CD4-positive, alpha-beta T cell treated with Interleukin-6 at 100 ng/mL for 8 hours (primary cell): Measurements from ENCODE around the gene NME9.
"Not testable (repeated sequence)": the region's sequence is repeated elsewhere in the genome, so short reads cannot be mapped to it uniquely, and the experiment has no call there.

Source experiments
- DNase-seq: peaks from one replicate; pipeline ENCODE4 v3.0.0-alpha.2; 2020; ENCODE audit warnings: mixed read lengths, low spot score

NME9 gene, protein sequence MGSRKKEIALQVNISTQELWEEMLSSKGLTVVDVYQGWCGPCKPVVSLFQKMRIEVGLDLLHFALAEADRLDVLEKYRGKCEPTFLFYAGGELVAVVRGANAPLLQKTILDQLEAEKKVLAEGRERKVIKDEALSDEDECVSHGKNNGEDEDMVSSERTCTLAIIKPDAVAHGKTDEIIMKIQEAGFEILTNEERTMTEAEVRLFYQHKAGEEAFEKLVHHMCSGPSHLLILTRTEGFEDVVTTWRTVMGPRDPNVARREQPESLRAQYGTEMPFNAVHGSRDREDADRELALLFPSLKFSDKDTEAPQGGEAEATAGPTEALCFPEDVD

DNA sequence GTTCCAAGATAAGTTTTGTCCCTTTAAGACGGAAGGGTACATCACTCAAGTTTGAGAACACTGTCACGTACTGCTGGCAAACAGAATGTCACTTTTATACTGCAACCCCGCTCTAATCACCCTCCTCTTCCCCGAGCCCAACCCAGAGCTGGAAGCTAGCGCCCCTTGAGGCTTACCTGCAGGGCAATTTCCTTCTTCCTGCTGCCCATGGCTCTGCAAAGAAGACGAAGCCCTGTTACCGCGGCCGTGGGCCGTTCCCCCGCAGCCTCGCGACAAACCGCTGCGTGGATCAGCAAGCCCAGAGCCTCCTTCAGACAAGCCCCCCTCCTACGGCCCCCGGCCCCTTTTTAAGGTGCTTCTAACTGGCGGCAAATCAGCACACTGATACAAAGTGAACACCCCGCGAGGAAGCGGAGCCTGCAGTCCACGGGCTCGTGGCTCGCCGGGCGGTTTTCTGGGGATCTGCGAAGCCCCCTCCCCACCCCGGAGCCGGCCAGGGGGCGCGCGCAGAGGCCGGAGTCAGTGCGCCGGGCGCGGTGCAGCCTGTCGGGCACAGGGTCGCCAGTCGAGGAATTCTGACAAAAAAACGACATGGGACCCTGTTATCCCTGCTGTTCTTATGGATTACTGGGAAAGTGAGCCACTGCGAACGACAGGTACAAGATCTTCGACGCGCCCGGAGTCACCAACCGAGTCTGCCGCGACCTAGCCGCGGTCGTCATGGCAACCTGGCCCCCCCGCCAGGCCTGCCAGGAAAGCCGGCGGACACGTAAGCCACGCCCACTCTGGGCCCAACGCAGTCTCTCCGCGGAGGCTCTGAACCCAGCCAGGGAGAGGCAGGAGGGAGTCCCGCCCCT is at the start of gene NME9:
TSS of gene NME9 (minus strand) at position 725 of the 857 bp plus-strand sequence. CDS start at position 209, 516 bp downstream.
- peak; percentile 95 for DNase-seq

DNA sequence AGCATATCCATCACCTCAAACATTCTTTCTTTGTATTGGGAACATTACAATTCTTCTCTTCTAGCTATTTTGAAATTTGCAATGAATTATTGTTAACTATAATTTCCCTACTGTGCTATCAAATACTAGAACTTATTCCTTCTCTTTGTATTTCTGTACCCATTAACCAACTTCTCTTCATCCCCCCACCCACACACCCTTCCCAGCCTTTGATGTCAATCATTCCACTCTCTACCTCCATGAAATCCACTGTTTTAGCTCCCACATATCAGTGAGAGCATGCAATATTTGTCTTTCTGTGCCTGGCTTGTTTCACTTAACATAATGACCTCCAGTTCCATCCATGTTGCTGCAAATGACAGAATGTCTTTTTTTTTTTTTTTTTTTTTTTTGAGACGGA is 49.3 kb upstream of the NME9 start:
- no peak for DNase-seq

DNA sequence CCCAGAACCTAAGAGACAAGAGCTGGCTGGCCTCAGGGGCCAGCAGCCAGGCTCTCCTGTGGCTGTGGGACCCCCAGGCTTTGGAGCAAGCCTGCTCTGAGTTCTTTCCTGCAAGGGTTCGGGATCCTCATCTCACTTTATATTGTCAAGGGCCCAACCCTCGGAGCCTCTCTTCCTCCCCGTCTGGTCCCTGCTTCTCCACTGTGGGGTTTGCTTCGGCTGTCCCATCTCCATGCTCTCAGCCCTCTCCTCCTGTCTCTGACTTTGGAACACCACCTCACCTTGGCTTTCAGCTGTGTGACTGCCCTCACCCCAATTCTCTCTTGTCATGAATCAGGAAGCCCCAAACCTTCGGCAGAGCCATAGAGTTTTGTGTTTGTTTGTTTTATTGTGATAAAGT is 48.7 kb upstream of the NME9 start:
- no peak for DNase-seq

DNA sequence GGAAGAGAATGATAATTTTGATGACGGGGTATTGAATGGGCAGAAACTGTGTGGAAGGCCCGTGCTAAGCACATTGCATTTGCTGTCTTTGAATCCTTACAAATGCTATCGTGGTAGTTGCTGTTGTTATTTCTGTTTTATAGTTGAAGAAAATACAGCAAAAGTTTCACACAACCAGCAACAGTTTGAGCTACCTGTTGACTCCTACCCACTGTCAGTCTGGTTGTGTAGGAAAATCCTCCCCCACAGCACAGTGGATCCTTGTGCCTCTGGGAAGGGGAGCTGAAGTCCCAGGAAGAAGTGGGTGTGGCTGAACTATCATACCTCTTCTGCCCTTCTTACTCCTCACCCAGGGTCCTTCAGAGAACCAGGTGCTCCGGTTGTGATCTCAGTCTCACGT is 48.2 kb upstream of the NME9 start:
- DNase-seq = no peak

DNA sequence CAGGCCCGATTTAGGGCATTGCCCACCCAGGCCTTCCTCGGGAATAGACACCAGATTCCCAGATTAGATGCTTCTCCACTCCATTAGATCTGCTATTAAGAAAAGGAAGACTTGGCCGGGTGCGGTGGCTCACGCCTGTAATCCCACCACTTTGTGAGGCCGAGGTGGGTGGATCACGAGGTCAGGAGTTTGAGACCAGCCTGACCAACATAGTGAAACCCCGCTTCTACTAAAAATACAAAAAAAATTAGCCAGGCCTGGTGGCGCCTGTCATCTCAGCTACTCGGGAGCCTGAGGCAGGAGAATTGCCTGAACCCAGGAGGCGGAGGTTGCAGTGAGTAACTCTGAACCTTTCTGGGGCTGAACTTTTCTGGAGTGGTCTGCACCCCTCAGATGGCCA is 47.6 kb upstream of the NME9 start:
- not testable (repeated sequence) for DNase-seq

DNA sequence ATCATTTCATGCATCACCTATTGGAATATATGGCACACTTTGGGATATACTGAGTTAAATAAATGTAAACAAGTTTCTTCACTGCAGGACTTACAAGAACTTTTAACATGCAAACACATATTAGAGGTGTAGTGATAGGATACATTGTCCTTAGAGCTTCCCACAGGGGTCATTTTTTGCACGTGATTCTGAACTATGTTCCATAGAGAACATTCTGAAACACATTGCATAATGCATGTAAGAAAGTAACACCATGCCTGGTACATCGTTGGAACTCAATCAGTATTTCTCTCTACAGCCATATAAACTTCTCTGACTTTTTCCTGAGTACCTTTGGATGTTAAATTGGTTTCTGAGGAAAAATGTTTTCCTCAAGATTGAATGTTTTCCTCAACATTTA is 47.0 kb upstream of the NME9 start:
- no peak for DNase-seq

DNA sequence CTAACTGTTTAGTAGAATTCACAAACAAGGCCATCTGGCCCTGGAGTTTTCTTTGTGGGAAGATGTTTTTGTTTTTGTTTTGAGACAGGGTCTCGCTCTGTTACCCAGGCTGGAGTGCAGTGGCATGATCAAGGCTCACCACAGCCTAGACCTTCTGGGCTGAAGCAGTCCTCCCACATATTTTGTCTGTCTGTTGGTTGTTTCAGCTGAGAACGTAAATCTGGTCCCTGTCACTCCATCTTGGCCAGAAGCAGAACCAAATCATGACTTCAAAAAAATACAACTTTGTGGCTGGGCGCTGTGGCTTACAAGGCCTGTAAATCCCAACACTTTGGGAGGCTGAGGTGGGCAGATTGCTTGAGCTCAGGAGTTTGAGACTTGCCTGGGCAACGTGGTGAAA is 45.8 kb upstream of the NME9 start:
- DNase-seq = no peak

DNA sequence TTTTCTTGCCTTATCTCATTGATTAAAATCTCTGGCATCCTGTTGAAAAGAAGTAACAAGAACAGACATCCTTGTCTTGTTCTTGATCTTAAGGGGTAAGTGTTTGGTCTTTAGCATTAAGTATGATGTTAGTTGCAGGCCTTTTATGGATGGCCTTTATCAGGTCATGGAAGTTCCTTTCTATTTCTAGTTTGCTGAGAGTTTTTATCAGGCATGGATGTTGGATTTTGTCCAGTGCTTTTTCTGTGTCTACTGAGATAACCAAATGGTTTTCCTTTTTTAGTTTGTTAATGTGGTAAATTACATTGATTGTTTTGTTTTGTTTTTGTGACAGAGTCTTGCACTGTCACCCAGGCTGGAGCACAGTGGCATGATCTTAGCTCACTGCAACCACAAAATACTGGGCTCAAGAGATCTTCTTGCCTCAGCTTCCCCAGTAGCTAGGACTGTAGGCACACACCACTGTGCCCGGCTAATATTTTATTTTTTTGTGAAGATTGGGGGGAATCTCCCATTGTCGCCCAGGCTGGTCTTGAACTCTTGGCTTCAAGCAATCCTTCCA is 45.0 kb upstream of the NME9 start:
- no peak for DNase-seq

DNA sequence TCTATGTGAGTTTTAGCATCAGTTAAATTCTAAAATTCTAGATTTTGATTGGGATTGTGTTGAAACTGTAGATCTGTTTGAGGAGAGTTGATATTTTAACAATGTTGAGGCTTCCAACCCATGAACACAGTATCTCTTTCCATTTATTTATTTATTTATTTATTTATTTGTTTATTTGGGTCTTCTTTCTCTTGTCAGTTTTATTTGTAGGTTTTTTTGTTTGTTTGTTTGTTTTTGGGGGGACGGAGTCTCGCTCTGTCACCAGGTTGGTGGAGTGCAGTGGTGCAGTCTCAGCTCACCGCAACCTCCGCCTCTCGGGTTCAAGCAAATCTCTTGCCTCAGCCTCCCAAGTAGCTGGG is 44.1 kb upstream of the NME9 start:
- no peak for DNase-seq

DNA sequence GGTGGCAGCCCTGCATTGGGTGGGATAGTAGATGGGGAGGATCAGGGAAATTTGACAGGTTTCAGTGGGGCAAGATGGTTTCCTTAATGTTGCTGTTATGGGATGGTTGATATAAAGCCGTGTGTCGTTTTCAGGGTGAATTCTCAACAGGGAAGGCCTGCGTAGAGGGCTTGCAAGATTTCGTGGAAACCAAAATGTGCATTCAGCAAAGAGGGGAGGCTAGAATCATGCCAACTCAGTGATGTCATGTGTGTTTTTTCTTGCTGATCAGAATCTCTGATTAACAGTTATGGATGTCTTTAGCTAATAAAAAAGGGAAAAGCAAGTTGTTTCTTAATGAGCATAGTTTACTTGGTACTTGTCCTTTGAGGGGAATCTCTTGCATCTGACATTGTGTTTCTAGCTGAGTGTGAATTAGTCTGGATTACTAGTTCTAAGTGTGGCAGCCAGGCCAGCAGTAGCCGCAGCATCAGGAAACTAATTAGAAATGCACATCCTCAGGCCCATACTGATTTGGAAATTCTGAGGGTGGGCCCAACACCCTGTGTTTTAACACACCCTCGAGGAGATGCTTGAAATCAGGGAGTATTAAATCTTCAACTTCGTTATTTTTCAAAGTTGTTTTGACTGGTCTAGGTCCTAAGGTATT is 43.6 kb upstream of the NME9 start:
- no peak for DNase-seq

DNA sequence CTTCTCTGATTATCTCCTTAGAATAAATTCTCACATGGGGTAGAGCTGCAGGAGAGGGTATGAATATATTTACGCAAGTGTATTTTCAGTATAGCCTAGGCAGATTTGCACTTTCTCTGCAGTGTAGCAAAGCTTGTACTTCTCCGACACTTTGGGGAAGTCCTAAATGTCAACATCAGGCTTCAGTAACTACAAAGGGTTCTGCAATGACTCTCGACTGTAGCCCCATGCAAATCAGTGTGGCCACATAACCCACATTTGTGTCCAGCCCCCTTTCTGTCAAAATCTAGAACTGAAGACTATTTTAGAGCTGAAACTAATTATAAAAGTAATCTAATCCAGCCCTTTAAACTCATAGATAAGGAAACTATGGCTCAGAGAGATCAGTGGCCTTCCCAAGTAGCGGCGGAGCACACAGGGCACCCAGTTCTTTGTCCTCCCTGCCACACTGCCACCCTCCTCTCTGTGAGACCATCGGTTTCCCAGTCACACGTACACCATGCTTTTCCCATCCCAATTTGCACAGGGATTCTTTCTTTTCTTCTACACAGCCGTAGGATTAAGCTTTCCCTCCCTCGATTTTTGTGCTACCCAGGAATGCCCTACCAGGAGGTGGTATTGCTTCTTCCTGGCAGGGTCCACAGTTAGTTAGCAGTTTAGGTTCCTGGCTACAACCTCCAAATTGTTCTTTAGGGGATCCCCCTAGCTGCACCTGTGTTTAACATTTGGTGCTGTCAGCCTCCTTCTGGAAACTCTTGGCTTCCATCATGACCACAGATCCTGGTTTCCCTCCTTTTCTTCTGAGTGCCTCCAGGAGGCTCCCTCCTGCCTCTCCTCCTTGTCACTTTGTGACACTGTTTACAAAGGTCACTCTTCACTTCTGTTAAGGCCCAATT is 41.7 kb upstream of the NME9 start:
- DNase-seq = no peak

DNA sequence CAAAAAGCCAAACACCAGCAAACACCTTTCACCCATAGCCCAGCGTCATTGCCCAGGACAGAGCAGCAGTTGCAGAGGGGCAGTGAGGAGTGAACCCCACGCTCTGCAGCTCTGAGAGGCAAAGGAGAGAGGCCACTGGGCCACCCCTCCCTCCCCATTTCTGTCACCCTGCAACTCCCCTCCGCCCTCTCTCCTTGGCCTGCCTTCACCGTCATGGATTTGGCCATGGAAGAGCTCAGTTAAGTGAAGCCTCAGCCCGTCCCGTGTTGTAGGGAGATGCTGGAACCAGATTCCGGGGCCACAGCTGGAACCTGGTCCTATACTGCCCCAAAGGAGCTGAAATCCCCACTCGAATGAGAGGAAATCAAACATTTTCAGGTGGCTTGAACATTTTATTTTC is 40.7 kb upstream of the NME9 start:
- DNase-seq = no peak

DNA sequence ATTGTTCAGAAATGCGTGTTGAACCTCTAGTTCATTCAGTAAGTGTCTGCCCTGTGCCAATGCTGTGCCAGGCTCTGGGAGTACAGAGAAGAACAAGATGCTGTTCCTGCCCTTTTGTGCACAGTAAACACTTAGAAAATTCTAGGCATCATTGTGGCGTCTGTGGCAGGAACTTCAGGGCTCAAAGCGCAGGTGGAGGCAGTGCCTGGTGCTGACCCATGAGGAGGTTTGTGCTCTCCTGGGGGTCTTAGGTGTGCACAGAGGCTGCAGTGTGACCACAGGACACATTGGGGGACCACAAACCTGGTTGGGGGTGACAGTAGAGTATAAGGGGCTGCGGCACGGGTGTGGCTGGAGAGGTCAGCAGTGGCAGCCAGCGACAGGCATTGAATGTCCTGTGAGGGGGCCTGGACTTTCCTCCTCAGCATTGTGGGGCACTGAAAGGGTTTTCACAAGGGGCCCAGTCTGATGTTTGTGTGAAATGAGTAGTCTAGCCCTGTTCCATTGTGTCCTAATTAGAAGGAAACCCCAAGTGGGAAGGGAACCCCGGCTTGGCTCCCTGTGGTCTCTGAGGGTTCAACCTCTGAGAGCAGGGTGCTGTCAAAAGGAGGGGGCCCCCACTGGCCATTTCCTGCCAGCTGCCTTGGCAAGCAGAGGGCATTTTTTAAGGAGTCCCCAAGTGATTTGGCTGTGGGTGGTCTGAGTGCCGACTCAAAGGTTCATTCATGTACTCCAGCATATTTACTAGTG is 39.7 kb upstream of the NME9 start:
- DNase-seq = no peak

DNA sequence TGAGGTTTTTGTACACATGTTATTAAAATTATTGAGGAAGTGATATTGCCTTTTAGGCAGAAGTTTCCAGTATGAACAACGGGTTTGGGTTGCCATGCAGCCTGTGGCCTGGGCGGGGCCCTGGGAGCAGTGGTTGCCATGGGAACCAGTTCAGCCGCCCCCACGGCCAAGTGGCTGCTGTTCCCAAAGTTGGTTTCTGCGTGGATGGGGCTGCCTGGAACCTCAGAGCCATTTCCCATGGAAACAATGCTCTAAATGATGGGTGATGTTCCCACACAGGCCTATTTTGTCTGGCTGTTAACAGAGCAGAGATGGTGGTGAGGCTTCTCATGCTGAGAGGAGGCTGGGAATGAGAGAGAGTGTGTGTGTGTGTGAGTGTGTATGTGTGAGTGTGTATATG is 38.3 kb upstream of the NME9 start:
- DNase-seq = no peak

DNA sequence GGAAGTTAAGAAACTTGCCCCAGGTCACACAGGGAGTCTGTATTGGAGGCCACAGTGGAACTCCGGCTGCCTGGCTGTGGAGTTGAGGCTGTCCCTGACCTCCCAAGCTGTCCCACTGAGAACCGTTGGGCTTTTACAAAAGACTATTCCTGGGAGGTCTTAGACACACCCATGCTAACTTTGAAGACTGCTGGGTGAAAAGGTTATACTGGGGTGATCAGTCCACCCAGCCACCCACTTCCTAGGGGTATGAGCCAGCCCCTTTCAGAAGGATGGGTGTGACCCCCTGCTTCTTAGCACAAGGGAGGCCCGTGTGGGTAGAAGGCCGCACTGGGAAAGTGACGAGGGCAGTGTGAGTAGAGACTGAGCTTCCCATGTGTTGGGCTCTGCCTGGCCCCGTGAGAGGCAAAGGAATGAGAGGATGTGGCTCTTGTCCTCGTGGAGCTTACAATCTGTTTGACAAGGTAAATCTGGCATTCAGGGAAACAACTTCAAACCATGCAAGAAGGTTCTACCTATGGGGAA is 37.7 kb upstream of the NME9 start:
- no peak for DNase-seq

DNA sequence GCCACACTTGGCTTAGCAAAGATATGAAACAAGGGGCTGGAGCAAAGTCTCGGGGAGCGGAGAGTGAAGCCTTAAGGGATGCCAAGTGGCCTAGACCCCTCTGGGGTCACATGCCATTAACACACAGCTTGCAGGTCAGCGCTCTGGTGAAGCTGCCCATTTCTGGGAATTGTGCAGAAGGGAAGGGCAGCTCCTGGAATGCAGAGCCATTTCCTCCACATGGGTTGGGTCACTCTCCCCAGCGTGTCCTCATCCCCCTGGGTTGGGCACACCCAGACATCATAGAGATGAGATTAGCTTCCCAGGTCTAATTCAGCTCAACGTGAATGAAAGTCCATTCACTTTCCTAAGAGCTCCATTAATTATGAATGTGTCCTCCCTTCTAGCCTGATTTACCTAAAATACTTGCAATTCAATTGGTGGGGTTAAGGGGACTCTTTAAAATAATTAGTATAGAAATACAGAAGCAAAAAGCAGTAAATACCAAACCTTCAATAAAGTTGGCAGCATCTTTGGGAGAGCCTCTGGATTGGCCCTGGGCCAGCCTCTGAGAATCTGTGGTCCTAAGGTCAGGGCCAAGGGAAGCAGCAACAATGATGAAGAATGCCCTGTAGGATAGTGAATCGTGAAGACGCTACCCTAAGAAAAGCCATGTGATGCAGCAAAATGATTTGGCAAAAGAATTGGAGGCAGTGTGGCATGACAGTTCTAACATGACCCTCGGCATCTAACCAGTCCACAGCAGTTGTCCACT is 36.5 kb upstream of the NME9 start:
- no peak for DNase-seq

DNA sequence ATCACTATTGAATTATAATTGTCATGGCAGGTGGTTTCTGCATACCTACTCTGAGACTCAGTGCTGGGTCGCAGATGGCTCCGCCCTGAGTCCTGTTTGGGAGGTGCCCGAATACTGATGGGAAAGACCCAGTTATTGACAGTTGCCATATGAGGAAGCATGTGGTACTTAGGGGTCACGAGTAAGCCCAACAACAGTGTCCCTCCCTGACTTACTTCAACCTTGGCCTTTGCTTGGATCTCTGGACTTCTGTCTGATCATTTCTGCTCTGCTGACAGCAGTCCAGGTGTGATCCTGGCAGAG is 35.6 kb upstream of the NME9 start:
- no peak for DNase-seq

DNA sequence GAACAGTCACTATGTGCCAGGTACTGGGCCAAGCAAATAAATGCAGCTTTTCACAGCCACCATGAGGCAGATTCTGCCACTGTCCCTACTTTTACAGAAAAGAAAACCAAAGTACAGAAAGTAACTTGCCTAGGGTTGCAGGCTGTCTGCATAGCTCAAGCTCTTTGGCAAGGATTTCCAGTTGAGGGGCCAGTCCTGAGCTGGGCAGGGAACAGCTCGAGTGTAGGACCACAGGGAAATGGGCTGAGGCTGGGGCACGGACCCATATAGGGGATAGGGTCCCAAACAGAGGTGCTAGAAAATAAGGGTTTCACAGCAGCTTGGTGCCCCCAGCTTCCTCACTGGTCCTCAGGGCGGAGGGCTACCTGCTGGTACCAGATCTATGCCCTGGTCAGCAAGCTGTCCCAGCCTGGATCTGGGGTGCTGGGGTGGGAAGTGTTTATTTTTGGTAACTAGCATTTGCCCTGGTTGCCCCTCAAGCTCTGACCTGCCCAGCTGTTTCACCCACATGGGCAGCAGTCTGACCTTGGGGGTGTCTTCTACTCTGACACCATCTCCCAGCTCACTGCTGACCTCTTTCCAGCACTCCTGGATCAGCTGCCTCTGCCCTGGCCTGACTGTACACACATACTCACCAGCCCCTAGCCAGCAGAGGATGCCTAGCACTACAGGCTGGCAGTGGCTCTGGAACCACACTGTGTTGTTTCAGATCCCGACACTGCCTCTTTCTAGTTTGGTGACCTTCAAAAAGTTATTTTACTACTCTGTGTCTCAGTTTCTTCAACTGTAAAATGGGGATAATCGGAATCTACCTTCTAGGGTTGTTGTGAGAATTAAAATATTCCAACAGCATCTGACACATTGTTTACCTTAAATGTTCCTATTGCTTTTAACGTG is 35.0 kb upstream of the NME9 start:
- no peak for DNase-seq

DNA sequence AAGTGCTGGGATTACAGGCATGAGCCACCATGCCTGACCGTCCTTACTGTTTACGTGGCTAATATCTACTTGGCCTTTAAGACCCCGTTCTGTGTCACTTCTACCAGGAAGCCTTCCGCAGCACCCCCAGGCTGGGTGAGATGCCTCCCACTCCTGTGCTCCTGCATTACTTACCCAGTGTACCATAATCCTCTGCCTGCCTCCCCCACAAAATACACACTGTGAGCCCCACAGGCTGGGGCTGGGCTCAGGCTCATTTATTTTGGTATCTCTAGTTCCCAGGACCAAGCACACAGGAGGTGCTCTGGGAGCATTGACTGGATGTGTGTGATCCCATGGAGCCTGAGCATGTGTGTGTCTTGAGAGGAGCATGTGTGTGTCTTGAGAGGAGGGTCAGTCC is 33.7 kb upstream of the NME9 start:
- DNase-seq = no peak
